GM18507 (cell line): ENCODE results near the gene ZNF639.
A peak's percentile ranks its signal among the peaks of the same experiment; 100 is the strongest.
"Not testable (repeated sequence)": the region's sequence is repeated elsewhere in the genome, so short reads cannot be mapped to it uniquely, and the experiment has no call there.

ENCODE experiments used
- DNase-seq: peaks from one replicate; pipeline ENCODE4 v3.0.0; 2011; ENCODE audit warnings: low read depth; ENCODE audit not compliant: insufficient read length; ENCODE audit errors: extremely low spot score
- FAIRE-seq: peaks from 2 replicates; lab custom pipeline; 2011; peaks lifted over from hg19 to GRCh38; lab: Jason Lieb, UNC

The ZNF639 gene, protein sequence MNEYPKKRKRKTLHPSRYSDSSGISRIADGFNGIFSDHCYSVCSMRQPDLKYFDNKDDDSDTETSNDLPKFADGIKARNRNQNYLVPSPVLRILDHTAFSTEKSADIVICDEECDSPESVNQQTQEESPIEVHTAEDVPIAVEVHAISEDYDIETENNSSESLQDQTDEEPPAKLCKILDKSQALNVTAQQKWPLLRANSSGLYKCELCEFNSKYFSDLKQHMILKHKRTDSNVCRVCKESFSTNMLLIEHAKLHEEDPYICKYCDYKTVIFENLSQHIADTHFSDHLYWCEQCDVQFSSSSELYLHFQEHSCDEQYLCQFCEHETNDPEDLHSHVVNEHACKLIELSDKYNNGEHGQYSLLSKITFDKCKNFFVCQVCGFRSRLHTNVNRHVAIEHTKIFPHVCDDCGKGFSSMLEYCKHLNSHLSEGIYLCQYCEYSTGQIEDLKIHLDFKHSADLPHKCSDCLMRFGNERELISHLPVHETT

GRCh38 chr3:179322286-179323196, at the start of gene ZNF639:
Gene ZNF639 (plus strand): TSS chr3:179323031. CDS start chr3:179328294, 5,263 bp downstream.
- DNase-seq (peak; percentile 85), FAIRE-seq (peak; percentile 41)

DNA sequence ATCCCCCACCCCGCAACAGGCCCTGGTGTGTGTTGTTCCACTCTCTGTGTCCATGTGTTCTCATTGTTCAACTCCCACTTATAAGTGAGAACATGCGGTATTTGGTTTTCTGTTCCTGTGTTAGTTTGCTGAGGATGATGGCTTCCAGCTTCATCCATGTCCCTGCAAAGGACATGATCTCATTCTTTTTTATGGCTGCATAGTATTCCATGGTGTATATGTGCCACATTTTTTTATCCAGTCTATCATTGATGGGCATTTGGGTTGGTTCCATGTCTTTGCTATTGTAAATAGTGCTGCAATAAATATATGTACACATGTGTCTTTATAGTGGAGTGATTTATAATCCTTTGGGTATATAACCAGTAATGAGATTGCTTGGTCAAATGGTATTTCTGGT, 48.4 kb upstream of the ZNF639 start:
- not testable (repeated sequence) for FAIRE-seq, DNase-seq

DNA sequence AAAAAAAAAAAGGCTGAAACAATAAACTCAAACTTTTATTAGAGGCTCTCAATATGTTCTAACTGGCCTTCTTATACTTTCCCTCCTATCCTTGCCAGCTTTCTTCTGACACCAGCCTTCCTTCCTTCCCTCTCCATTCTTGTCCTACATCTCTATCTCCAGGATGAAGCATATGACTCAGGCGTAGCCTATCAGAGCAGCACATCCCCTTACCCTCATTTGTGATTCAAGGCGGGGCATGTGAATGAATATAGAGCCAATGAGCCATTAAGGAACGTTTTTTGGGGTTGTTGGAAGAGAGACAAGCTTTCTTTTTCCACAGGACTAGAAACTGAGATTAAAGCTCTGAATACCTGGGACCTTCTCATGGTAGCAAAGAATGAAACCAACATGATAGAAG, 46.8 kb upstream of the ZNF639 start:
- DNase-seq, result no peak
- no peak for FAIRE-seq

DNA sequence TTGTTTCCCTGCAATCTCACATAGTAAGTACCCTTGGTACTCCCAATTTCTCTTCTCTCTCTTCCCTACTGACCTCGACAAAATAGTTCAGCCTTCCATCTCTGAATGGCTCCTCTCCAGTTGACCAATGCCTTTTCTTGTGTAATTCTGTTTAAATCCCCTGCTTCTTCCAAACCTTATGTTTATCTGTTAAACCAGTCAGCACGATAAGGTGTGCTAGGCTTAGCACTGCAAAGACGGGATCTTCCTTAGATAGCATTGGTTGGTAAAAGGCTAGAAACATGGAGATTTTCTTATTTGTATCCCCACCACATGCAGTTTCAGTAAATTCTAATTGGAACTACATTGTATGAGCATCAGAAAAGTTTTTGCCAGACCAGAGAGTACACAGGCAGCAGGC, 46.1 kb upstream of the ZNF639 start:
- FAIRE-seq, result no peak
- DNase-seq, result no peak

GRCh38 chr3:179278151-179278550, 44.7 kb upstream of the ZNF639 start:
- FAIRE-seq (no peak), DNase-seq (no peak)

DNA sequence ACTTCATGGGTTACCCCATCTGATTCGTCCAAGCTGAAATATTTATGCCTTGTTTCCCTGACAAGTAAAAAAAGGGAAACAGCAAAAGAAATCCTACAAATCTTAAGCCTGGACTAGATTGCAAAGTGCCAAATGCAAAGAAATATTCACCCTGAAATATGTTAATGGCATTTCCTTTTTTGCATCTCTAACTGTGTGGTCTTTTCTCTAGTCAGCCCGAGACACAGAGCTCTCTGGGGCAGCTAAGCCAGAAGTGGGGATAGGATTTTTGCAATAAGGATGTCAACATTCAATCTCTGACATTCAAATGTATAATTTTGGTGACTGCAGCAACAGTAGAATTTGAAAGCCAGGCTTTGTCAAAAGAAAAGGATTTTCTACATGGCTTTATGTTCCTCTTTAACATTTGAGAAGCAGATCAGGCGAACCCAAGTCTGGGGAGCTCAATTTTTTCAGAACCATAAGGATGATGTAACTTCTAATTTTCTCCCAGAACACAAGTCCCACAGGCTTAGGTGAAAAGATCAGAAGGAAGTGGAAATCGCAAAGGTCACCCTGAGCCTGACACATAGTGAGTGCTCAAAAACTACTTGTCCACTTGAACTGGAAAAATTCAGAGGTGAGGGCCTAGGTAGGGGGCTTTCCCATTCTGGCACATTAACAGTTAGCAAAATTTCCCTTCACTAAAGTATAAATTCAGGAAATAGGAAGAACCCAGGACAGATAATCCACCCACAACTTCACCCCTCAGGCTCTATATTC, 43.7 kb upstream of the ZNF639 start:
- no peak for FAIRE-seq
- no peak for DNase-seq

DNA sequence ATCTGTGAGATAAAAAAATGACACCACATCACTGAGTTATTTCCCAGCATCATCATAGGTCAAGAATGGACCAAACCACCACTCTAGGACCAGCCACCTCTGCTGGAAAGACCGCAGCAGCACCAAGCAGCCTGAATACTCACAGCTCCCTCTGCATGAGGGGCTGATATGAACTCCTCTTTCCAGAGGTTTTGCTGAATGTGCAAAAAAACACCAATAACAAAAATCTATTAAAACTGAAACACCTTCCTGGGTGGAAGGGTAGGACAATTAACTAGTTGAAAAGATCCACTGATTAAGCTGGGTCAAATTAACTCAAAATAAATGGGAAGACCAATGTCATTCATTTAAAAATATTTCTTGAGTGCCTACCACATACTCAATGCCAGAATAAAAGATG, 43.0 kb upstream of the ZNF639 start:
- DNase-seq (no peak), FAIRE-seq (no peak)

GRCh38 chr3:179281825-179282224, 41.0 kb upstream of the ZNF639 start:
- DNase-seq, result no peak
- no peak for FAIRE-seq

- no peak for FAIRE-seq
- DNase-seq, result no peak
Observed at GRCh38 chr3:179286331-179286730, 36.5 kb upstream of the ZNF639 start.

DNA sequence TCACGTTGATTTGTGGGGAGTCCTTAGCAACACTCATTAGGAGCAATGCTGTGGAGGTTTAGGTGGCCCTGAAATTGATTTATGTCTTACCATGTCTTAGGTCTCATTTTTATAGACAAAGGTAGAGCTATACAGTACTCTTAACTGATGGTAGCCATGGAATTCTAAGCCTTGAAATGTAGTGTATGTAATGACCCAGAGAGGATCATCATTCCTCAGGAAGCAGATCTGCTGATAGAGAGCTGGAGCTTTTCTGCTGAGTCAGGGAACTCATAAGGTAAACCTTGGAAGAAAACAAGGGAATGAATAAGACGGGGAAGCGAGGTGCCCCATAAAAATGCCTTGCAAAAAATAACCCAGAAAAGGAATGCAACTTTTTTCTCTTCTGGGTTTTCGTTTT, 34.0 kb upstream of the ZNF639 start:
- DNase-seq, result no peak

GRCh38 chr3:179289295-179289694, 33.5 kb upstream of the ZNF639 start:
- FAIRE-seq (no peak), DNase-seq (no peak)

More for the DNA sequence above, 34.0 kb upstream of the ZNF639 start:
- no peak for FAIRE-seq

DNA sequence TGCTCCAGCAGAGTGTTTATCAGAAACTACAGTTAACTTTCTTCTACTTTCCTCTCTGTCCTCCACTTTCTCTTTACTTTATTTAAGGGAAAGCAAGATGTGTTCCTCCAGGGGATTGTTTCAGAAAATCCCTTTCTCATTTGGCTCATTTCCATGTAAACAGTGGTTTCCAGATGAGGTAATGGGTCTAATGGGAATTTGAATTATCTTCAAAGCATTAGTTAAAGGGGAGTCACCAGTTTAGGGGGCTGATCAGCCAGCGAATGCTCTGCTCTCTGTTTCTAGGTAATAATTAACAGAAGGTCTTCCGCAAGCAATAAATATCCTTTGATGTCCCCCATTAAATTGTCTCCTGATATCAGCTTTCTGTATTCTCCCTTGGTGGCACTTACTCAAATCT, 30.4 kb upstream of the ZNF639 start:
- DNase-seq (no peak), FAIRE-seq (no peak)

DNA sequence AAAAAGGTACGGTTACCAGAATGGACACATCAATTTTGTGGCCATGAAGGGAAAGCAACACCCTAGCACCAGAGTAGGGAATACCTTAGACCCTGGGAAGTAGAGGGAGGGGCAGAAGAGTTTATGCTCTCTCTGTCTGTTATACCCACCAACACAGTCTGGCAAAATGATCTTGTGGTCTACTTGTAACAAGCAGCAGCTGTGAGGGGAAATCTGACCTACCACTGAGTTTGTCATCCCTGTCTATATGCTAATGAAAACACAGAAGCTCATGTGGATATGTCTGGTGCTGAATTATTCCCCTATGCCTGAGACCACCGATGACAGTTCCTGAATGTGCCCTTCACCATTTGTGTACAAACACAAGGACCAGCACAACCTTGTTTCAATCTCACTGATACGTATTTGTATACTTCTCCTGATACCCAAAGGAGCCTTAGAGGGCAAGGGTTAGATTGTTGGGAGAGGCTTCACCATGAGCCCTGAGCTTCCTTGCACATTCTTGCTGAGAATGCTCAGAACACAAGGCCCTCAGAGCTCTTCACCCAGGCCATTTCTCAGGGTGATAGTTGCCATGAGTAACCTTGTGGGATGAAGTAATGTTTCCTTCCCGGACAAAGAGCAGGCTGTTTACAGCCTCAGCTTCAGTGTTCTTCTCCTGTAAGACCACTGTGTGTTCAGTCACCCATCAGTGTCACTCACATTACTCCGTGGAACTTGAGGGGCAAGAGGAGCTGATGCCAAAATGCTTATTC, 24.7 kb upstream of the ZNF639 start:
- no peak for DNase-seq

DNA sequence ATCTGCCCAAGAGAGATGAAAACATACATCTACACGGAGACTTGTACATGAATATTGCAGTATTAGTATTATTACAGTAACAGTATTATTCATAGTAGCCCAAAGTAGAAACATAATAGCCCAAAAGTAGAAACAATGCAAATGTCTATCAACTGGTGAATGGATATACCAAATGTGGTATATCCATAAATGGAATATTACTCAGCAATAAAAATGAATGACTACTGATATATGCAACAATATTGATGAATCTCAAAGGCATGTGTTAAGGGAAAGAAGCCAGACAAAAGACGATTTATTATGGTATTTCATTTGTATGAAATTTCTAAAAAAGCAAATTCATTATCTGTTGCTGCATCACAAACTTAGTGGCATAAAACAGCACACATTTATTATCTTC, 23.5 kb upstream of the ZNF639 start:
- DNase-seq (no peak), FAIRE-seq (no peak)

More for the DNA sequence above, 24.7 kb upstream of the ZNF639 start:
- FAIRE-seq, result no peak

GRCh38 chr3:179299999-179300613, 22.7 kb upstream of the ZNF639 start:
- DNase-seq (no peak), FAIRE-seq (no peak)

GRCh38 chr3:179301645-179302044, 21.2 kb upstream of the ZNF639 start:
- FAIRE-seq (no peak), DNase-seq (no peak)

- DNase-seq, result no peak
- FAIRE-seq, result no peak
Observed at GRCh38 chr3:179302111-179302510, 20.7 kb upstream of the ZNF639 start.

- FAIRE-seq (peak; percentile 5), DNase-seq (no peak)
Observed at GRCh38 chr3:179304605-179305004, 18.2 kb upstream of the ZNF639 start.

DNA sequence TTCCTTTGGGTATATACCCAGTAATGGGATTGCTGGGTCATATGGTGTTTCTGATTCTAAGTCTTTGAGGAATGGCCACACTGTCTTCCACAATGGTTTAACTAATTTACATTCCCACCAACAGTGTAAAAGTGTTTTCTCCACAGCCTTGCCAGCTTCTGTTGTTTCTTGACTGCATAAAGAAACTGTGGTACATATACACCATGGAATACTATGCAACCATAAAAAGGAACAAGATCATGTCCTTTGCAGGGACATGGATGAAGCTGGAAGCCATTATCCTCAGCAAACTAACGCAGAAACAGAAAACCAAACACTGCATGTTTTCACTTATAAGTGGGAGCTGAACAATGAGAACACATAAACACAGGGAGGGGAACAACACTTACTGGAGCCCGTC, 15.5 kb upstream of the ZNF639 start:
- not testable (repeated sequence) for DNase-seq

More for the DNA sequence above, 15.5 kb upstream of the ZNF639 start:
- not testable (repeated sequence) for FAIRE-seq
